Ovary (tissue), 9 donors: ENCODE results near the gene MCRS1. TPM values are rescaled to one million over a fixed set of nuclear protein-coding genes. Genes with fewer than 3 reads are reported as not detected.

Experiments
- DNase-seq, 5 donors: peaks; one replicate each; pipeline ENCODE4 v3.0.0-alpha.2; 2019 to 2020
- H3K27ac ChIP-seq, 2 donors: fragments of 200-600 bp; one replicate each; pipeline versions ENCODE4 v1.5.1 to v1.8.0; 2019 to 2022
- H3K27me3 ChIP-seq: fragments of 200-600 bp; one replicate; pipeline ENCODE4 v1.8.0; 2022
- H3K36me3 ChIP-seq: fragments of 200-600 bp; sonication (generic); one replicate; pipeline ENCODE4 v1.5.1; 2019
- H3K4me1 ChIP-seq: one replicate; pipeline ENCODE4 v1.8.1; 2013; ENCODE audit warnings: mild to moderate bottlenecking, moderate library complexity; ENCODE audit not compliant: insufficient read depth
- H3K4me3 ChIP-seq: fragments of 200-600 bp; sonication (generic); one replicate; pipeline ENCODE4 v1.5.1; 2017
- H3K9me3 ChIP-seq, 2 donors: fragments of 200-600 bp in 1 of 2; sonication (generic) in 1 of 2; one replicate each; pipeline versions ENCODE4 v1.5.1 to v1.8.1; 2013 to 2019; ENCODE audit warnings: mild to moderate bottlenecking in 1 of 2, moderate library complexity in 1 of 2
- EP300 ChIP-seq: sonication (generic); formaldehyde crosslinking; IDR thresholded peaks from one replicate; pipeline ENCODE4 v1.6.1; 2017; ENCODE audit warnings: antibody characterized with exemption
- POLR2A ChIP-seq: fragments of 450-650 bp; IDR thresholded peaks from one replicate; pipeline ENCODE4 v1.6.1; 2017; ENCODE audit warnings: antibody characterized with exemption, mild to moderate bottlenecking, moderate library complexity
- WGBS, 3 donors: extraction: QIAGEN DNeasy Blood & Tissue Kit in 1 of 3; methylation state at CpG; one replicate each; pipeline versions ENCODE4 v1.1.5 to v1.1.7; 2013 to 2017; 5-methylcytosine and 5-hydroxymethylcytosine counted together
- intact Hi-C, 4 donors: fragments of 100-400 bp; cut with DNase I; formaldehyde crosslinking; loops; one replicate each; pipeline versions ENCODE4 v1.11.0 to v1.15.1; 2022 to 2023
- polyA plus RNA-seq, 2 donors: library from polyadenylated mRNA; stranded (reverse); fragments of 200-250 nt in 1 of 2; fragments of 350-450 nt in 1 of 2; fragmentation: Illumina TruSeq in 1 of 2; extraction: RNeasy Lipid Tissue Mini Kit (QIAGEN cat#74804) in 1 of 2; gene quantifications; one replicate each; pipeline ENCODE4 v1.2.3, GENCODE V29; 2013 to 2014
- total RNA-seq, 7 donors: library from RNA; depleted of rRNA in 2 of 7; stranded (reverse); fragments of >200 nt in 2 of 7; fragmentation: NEBNext Ultra II Directional in 3 of 7; extraction: Animal tissue kit (Norgen Biotek cat#: 25700) in 3 of 7; gene quantifications; one replicate each; pipeline versions ENCODE4 v1.1.0 to v1.2.4, GENCODE V29; 2016 to 2023
- TF ChIP-seq, protein P1 (sequence below), 3 donors: fragments of 450-650 bp in 2 of 3; fragments of 200-600 bp in 1 of 3; IDR thresholded peaks; one replicate each; pipeline versions ENCODE4 v1.5.1 to v1.8.0; 2016 to 2022; ENCODE audit warnings: antibody characterized with exemption in 3 of 3, mild to moderate bottlenecking in 1 of 3
- donor health status: DM: no; HTN: no; CAD: no; lungs with moderate emphysema.
- donor health status: DM: no; HTN: no; CAD: no.
- donor health status: Bipolar disorder and iron deficiency.
- donor health status: DM: yes; HTN: yes; CAD: no.
- donor health status: DM: no; HTN: no; CAD: no.
- donor health status: DM: yes; HTN: yes; CAD: no.

The MCRS1 gene
- total and polyA plus RNA-seq, 9 donors = 14.7 to 56.2 (median 39.5) TPM

DNA sequence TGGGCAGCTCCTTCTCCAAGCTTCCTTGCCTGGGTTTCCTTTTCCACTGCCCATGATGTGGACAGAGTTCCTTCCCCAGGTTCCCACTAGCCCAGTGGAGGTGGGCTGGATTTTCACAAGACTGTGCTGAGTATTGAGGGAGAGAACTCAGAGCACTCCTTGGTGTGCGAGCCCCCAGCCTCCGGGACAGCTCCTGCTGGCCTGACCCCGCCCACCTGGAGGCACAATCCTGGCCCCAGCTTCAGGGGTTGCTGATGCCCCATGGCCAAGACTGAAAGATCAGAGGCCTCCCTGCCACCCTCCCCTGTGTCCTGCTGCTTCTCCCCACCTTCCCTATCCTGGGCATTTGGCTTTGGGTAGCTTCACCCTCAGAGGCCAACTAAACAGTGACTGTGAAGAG lies 21.5 kb downstream of the MCRS1 start:
- TF ChIP-seq, protein P1, sequence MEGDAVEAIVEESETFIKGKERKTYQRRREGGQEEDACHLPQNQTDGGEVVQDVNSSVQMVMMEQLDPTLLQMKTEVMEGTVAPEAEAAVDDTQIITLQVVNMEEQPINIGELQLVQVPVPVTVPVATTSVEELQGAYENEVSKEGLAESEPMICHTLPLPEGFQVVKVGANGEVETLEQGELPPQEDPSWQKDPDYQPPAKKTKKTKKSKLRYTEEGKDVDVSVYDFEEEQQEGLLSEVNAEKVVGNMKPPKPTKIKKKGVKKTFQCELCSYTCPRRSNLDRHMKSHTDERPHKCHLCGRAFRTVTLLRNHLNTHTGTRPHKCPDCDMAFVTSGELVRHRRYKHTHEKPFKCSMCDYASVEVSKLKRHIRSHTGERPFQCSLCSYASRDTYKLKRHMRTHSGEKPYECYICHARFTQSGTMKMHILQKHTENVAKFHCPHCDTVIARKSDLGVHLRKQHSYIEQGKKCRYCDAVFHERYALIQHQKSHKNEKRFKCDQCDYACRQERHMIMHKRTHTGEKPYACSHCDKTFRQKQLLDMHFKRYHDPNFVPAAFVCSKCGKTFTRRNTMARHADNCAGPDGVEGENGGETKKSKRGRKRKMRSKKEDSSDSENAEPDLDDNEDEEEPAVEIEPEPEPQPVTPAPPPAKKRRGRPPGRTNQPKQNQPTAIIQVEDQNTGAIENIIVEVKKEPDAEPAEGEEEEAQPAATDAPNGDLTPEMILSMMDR (IDR thresholded peaks at IDR 0.05) = no peak
- TF ChIP-seq POLR2A (no peak), EP300 (no peak)
- DNase-seq = peak in 1 of 5 donors; percentile 15
- peaks cover 11% of the 10 kb centered on the region for H3K4me1 ChIP-seq
- H3K4me3 ChIP-seq = no peak overlapping the region
- no peaks in the 10 kb centered on the region for H3K9me3 ChIP-seq
- intact Hi-C loops = no loop called here
- H3K27ac ChIP-seq = no peak overlapping the region
- WGBS, 3 donors = 67 to 82% (median 78%) methylated on average over 3 of the region's 3 CpGs
- no peaks in the 10 kb centered on the region for H3K27me3 ChIP-seq
- H3K36me3 ChIP-seq = no peaks in the 10 kb centered on the region

DNA sequence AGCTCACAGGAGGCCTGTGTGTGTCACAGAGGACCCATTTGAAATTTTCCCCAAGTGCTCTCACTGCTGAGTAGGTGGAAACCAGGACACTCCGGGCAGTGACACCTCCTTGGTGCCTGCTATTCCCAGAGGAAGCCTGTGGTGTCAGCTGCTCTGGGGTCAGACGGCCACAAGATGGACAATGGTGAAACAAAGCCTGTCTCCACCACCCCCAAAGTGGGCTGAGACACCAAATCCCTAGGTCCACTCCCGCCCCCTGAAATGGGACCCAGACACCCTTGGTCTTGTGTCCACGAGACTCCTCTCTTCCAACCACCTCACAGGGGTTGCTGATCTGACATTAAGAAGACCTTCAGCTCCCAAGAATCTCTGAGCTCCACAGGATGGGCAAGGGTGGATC lies 22.1 kb downstream of the MCRS1 start:
- 78 to 89% (median 80%) methylated on average over 4 of the region's 4 CpGs for WGBS, 3 donors
- intact Hi-C loops = no loop called here
- Histone ChIP-seq H3K9me3 (no peaks in the 10 kb centered on the region), H3K4me3 (no peak overlapping the region), H3K27me3 (no peaks in the 10 kb centered on the region), H3K36me3 (no peaks in the 10 kb centered on the region), H3K27ac (no peak overlapping the region), H3K4me1 (peaks cover 11% of the 10 kb centered on the region)
- no peak for DNase-seq
- TF ChIP-seq POLR2A (no peak), EP300 (no peak)
- TF ChIP-seq, protein P1 (IDR thresholded peaks at IDR 0.05) = no peak

DNA sequence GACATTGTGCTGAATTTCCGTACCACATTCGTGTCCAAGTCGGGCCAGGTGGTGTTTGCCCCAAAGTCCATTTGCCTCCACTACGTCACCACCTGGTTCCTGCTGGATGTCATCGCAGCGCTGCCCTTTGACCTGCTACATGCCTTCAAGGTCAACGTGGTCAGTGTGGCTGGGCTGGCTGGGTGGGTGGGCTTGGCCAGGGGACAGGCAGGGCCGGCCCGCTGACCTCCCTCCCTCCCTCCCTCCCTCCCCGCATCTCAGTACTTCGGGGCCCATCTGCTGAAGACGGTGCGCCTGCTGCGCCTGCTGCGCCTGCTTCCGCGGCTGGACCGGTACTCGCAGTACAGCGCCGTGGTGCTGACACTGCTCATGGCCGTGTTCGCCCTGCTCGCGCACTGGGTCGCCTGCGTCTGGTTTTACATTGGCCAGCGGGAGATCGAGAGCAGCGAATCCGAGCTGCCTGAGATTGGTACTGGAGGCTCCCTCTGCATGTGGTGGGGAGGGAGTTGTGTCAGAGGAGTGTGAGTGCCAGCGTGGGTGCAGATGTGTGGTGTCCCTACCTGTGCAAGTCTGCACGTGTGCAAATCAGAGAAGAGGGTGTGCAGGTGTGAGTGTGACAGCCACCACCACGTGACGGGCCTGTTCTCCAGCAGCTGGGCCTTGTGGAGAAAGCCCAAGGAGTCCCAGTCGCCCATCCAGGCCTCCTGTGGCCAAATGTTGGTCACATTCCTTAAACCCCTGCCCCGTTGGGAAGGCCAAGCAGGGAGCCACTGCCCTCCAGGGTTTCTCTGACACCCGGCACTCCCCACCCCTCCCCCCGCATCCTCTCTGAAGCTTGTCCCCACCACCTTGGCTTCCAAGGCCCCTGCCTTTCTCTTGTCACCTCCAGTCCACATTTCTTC lies 23.8 kb downstream of the MCRS1 start:
- H3K27me3 ChIP-seq = no peaks in the 10 kb centered on the region

GRCh38 chr12:49543221-49543913 lies 24.6 kb downstream of the MCRS1 start:
- H3K4me1 ChIP-seq = peaks cover 2% of the 10 kb centered on the region
- no peak overlapping the region for H3K4me3 ChIP-seq
- TF ChIP-seq POLR2A = no peak
- no peak for TF ChIP-seq EP300
- TF ChIP-seq, protein P1 (IDR thresholded peaks at IDR 0.05) = no peak
- peak in 1 of 5 donors; percentile 17 for DNase-seq
- 56 to 69% (median 68%) methylated on average over 18 to 20 of the region's 20 CpGs for WGBS, 3 donors
- H3K36me3 ChIP-seq = no peaks in the 10 kb centered on the region
- H3K9me3 ChIP-seq = no peaks in the 10 kb centered on the region
- H3K27ac ChIP-seq = no peak overlapping the region
- intact Hi-C loops = no loop called here
- no peaks in the 10 kb centered on the region for H3K27me3 ChIP-seq

More for the DNA sequence above, 23.8 kb downstream of the MCRS1 start:
- Histone ChIP-seq H3K4me1 (peaks cover 6% of the 10 kb centered on the region), H3K27ac (no peak overlapping the region), H3K9me3 (no peaks in the 10 kb centered on the region), H3K36me3 (no peaks in the 10 kb centered on the region), H3K4me3 (no peak overlapping the region)
- no peak for DNase-seq
- intact Hi-C loops = no loop called here
- no peak for TF ChIP-seq POLR2A
- TF ChIP-seq, protein P1 (IDR thresholded peaks at IDR 0.05) = no peak
- TF ChIP-seq EP300 = no peak
- 8 to 25% (median 11%) methylated on average over 39 of the region's 39 CpGs for WGBS, 3 donors
